ENCODE data around the gene PIK3R6. TPM values are rescaled to one million over a fixed set of nuclear protein-coding genes. Genes with fewer than 3 reads are reported as not detected.

Gene PIK3R6
- total RNA-seq, 1 experiment from 2014 or later = not detected

GRCh38 chr17:8904686-8905085 lies 37.2 kb upstream of the PIK3R6 start:
- peaks cover 6% of the 10 kb centered on the region; the same call in 1 of the 2 replicates for H3K4me1 ChIP-seq (ENCODE audit: insufficient read depth, low read length)
- H3K79me2 ChIP-seq (ENCODE audit: insufficient read depth, low read length) = no peaks in the 10 kb centered on the region
- DNase-seq = no peak
- no peaks in the 10 kb centered on the region for H4K20me1 ChIP-seq (ENCODE audit: control insufficient read depth, insufficient read depth, insufficient read length)
- H3K9ac ChIP-seq (ENCODE audit: extremely low read depth, insufficient read length, low read length) = no peak overlapping the region
- no peak overlapping the region for H3K56ac ChIP-seq (ENCODE audit: insufficient read length, low read depth, low read length)
- TF ChIP-seq, protein P1, sequence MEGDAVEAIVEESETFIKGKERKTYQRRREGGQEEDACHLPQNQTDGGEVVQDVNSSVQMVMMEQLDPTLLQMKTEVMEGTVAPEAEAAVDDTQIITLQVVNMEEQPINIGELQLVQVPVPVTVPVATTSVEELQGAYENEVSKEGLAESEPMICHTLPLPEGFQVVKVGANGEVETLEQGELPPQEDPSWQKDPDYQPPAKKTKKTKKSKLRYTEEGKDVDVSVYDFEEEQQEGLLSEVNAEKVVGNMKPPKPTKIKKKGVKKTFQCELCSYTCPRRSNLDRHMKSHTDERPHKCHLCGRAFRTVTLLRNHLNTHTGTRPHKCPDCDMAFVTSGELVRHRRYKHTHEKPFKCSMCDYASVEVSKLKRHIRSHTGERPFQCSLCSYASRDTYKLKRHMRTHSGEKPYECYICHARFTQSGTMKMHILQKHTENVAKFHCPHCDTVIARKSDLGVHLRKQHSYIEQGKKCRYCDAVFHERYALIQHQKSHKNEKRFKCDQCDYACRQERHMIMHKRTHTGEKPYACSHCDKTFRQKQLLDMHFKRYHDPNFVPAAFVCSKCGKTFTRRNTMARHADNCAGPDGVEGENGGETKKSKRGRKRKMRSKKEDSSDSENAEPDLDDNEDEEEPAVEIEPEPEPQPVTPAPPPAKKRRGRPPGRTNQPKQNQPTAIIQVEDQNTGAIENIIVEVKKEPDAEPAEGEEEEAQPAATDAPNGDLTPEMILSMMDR (conservative IDR thresholded peaks at IDR 0.05) = no peak
- H4K5ac ChIP-seq (ENCODE audit: insufficient read length, low read depth, low read length) = no peak overlapping the region
- H2AFZ ChIP-seq (ENCODE audit: low read length) = no peak overlapping the region
- no peaks in the 10 kb centered on the region for H3K23me2 ChIP-seq (ENCODE audit: insufficient read length, low read depth, low read length, poor library complexity, severe bottlenecking)
- H3K27me3 ChIP-seq (ENCODE audit: insufficient read depth, low read length) = no peaks in the 10 kb centered on the region
- H3K4me2 ChIP-seq (ENCODE audit: insufficient read depth, insufficient read length, low read length) = no peak overlapping the region
- Mint-ChIP-seq H3K4me1 (peaks cover 18 to 19% of the 10 kb centered on the region in 2 experiments), H3K27me3 (ENCODE audit: low read depth) (peaks cover 3% of the 10 kb centered on the region; the same call in 1 of the 2 replicates), H3K36me3 (ENCODE audit: insufficient read depth in 1 of 3, low read depth in 3 of 3) (no peaks in the 10 kb centered on the region; a peak in 1 of 7 replicates), H3K27ac (no peak overlapping the region), H3K9me3 (no peaks in the 10 kb centered on the region), H3K4me3 (no peak overlapping the region)
- no peak overlapping the region for H3T11ph ChIP-seq (ENCODE audit: low read length)
- no peak overlapping the region for H3K27ac ChIP-seq (ENCODE audit: insufficient read length, low read depth, low read length)
- no peaks in the 10 kb centered on the region for H3K79me1 ChIP-seq (ENCODE audit: insufficient read depth, low read depth, low read length, poor library complexity, severe bottlenecking)
- WGBS (ENCODE audit: extremely low coverage, insufficient read length, low lambda C conversion rate) = no CpG with 5 or more reads among the region's 5 CpGs
- H4K8ac ChIP-seq (replicated peaks; ENCODE audit: insufficient read length, low read depth, low read length) = no peak overlapping the region
- no peak overlapping the region for H2BK20ac ChIP-seq (ENCODE audit: low read depth, low read length, poor library complexity, severe bottlenecking)
- no peak overlapping the region for H2BK12ac ChIP-seq (ENCODE audit: insufficient read length, low read depth, low read length)
- H3K14ac ChIP-seq (ENCODE audit: insufficient read depth, low read length) = no peak overlapping the region
- H2BK15ac ChIP-seq (ENCODE audit: low read depth, low read length) = no peak overlapping the region
- no peak overlapping the region for H3K18ac ChIP-seq (ENCODE audit: insufficient read length, low read depth, low read length)
- H3K23ac ChIP-seq (ENCODE audit: insufficient read length, low read depth, low read length) = no peak overlapping the region
- H4K91ac ChIP-seq (ENCODE audit: insufficient read length, low read depth, low read length) = no peak overlapping the region
- no peaks in the 10 kb centered on the region for H3K9me3 ChIP-seq (ENCODE audit: control insufficient read depth, low read depth, low read length)
- H2BK5ac ChIP-seq (ENCODE audit: insufficient read length, low read length) = no peak overlapping the region
- H3K4ac ChIP-seq (ENCODE audit: low read depth, low read length) = no peak overlapping the region
- H2BK120ac ChIP-seq (ENCODE audit: low read depth, low read length, poor library complexity, severe bottlenecking) = no peak overlapping the region
- no peak overlapping the region for H2AK5ac ChIP-seq (ENCODE audit: insufficient read length, low read length)
